Lung (tissue), 12 donors: Measurements from ENCODE around the gene SH2D7. TPM values are rescaled to one million over a fixed set of nuclear protein-coding genes. Genes with fewer than 3 reads are reported as not detected.
A peak's percentile ranks its signal among the peaks of the same experiment; 100 is the strongest.

Source experiments
- ATAC-seq: fragments of 200-7000 bp; cut with Tn5 transposase; one replicate; pipeline ENCODE4 v1.9.1; 2020; ENCODE audit warnings: moderate number of reproducible peaks; ENCODE audit not compliant: insufficient read depth, low FRiP score
- DNase-seq, 3 donors: peaks; one replicate each; pipeline ENCODE4 v3.0.0-alpha.2; 2013 to 2017
- H3K27ac ChIP-seq, 2 donors: one replicate each; pipeline ENCODE4 v1.5.1; 2013; ENCODE audit warnings: mild to moderate bottlenecking in 2 of 2, moderate library complexity in 2 of 2, control low read depth in 1 of 2, inconsistent platforms in 1 of 2, low read depth in 1 of 2, low read length in 1 of 2
- H3K27me3 ChIP-seq, 3 donors: one replicate each; pipeline ENCODE4 v1.5.1; 2013; ENCODE audit warnings: low read length in 2 of 3; ENCODE audit not compliant: control insufficient read depth in 3 of 3, insufficient read depth in 3 of 3
- H3K36me3 ChIP-seq, 4 donors: one replicate each; pipeline ENCODE4 v1.5.1; 2013; ENCODE audit warnings: low read length in 4 of 4, mild to moderate bottlenecking in 1 of 4, moderate library complexity in 1 of 4; ENCODE audit not compliant: control insufficient read depth in 4 of 4, insufficient read depth in 4 of 4
- H3K4me1 ChIP-seq, 5 donors: one replicate each; pipeline ENCODE4 v1.5.1; 2013; ENCODE audit warnings: low read length in 5 of 5, mild to moderate bottlenecking in 2 of 5, moderate library complexity in 1 of 5; ENCODE audit not compliant: control insufficient read depth in 5 of 5, insufficient read depth in 5 of 5
- H3K4me3 ChIP-seq: one replicate; pipeline ENCODE4 v1.5.1; 2013; ENCODE audit warnings: mild to moderate bottlenecking, control low read depth, moderate library complexity
- H3K9ac ChIP-seq, 2 donors: one replicate each; pipeline ENCODE4 v1.5.1; 2013; ENCODE audit warnings: low read length in 2 of 2, control low read depth in 1 of 2; ENCODE audit not compliant: insufficient read depth in 1 of 2
- H3K9me3 ChIP-seq, 4 donors: one replicate each; pipeline ENCODE4 v1.5.1; 2013; ENCODE audit warnings: low read length in 3 of 4, mild to moderate bottlenecking in 1 of 4, moderate library complexity in 1 of 4; ENCODE audit not compliant: control insufficient read depth in 4 of 4, insufficient read depth in 3 of 4
- CTCF ChIP-seq: IDR thresholded peaks from 2 replicates; pipeline ENCODE4 v1.5.1; 2012; ENCODE audit warnings: mild to moderate bottlenecking; ENCODE audit errors: control extremely low read depth, extremely low read depth
- WGBS, 2 donors: extraction: QIAGEN DNeasy Blood & Tissue Kit; methylation state at CpG; one replicate each; pipeline ENCODE4 v1.1.7; 2013; 5-methylcytosine and 5-hydroxymethylcytosine counted together
- polyA plus RNA-seq, 2 donors: library from polyadenylated mRNA; stranded (reverse); fragments of 200-250 nt; gene quantifications; one replicate each; pipeline ENCODE4 v1.2.1, GENCODE V29; 2013
- total RNA-seq, 2 donors: library from RNA; depleted of rRNA in 1 of 2; stranded (reverse); fragments of >200 nt in 1 of 2; gene quantifications; one replicate each; pipeline ENCODE4 v1.2.1, GENCODE V29; 2014 to 2021
- donor health status: control.
- donor health status: control.
- donor health status: Bipolar disorder and iron deficiency.
- donor health status: healthy.
- donor health status: DM: yes; HTN: yes; CAD: no.

SH2D7 gene
- total and polyA plus RNA-seq, 4 donors: 0.04 to 0.25 TPM; not detected in 2

GRCh38 chr15:78057803-78058202, 34.6 kb upstream of the SH2D7 start:
- Histone ChIP-seq H3K9me3 (no peaks in the 10 kb centered on the region), H3K27ac (no peak overlapping the region), H3K4me3 (no peak overlapping the region), H3K36me3 (peaks cover 0 to 8% (median 4%) of the 10 kb centered on the region in 4 donors), H3K4me1 (peaks cover 0 to 40% (median 28%) of the 10 kb centered on the region in 5 donors), H3K9ac (no peak overlapping the region), H3K27me3 (peaks cover 0 to 2% (median 0%) of the 10 kb centered on the region in 3 donors)
- WGBS, 2 donors: 85 to 89% methylated on average over 5 of the region's 5 CpGs
- ATAC-seq (no peak), DNase-seq (no peak)
- no peak for TF ChIP-seq CTCF

- Histone ChIP-seq H3K36me3 (peaks cover 0 to 2% (median under 1%) of the 10 kb centered on the region in 4 donors), H3K27ac (peak overlapping the region in 1 of 2 donors; percentile 79)
- no peak for DNase-seq
Measured at GRCh38 chr15:78058401-78058935, 33.9 kb upstream of the SH2D7 start.

GRCh38 chr15:78059110-78059839, 33.1 kb upstream of the SH2D7 start:
- peaks cover 0 to 46% (median 40%) of the 10 kb centered on the region in 5 donors for H3K4me1 ChIP-seq
- H3K4me3 ChIP-seq: no peak overlapping the region
- ATAC-seq (peak; percentile 29), DNase-seq (no peak)
- no peaks in the 10 kb centered on the region for H3K36me3 ChIP-seq
- WGBS, 2 donors: 58 to 62% methylated on average over 3 of the region's 3 CpGs
- H3K27ac ChIP-seq: peak overlapping the region in 1 of 2 donors; percentile 79
- peaks cover 0 to 2% (median 0%) of the 10 kb centered on the region in 3 donors for H3K27me3 ChIP-seq
- no peak overlapping the region for H3K9ac ChIP-seq
- TF ChIP-seq CTCF: no peak
- no peaks in the 10 kb centered on the region for H3K9me3 ChIP-seq

More at GRCh38 chr15:78058401-78058935, 33.9 kb upstream of the SH2D7 start:
- ATAC-seq: no peak
- TF ChIP-seq CTCF: no peak
- no peaks in the 10 kb centered on the region for H3K9me3 ChIP-seq
- H3K4me1 ChIP-seq: peaks cover 0 to 40% (median 35%) of the 10 kb centered on the region in 5 donors
- 93 to 95% methylated on average over 10 of the region's 10 CpGs for WGBS, 2 donors
- no peak overlapping the region for H3K9ac ChIP-seq
- no peak overlapping the region for H3K4me3 ChIP-seq
- peaks cover 0 to 2% (median 0%) of the 10 kb centered on the region in 3 donors for H3K27me3 ChIP-seq
